Lung (tissue), 12 donors: ENCODE results near the gene KCNB1. TPM values are rescaled to one million over a fixed set of nuclear protein-coding genes. Genes with fewer than 3 reads are reported as not detected.

Source experiments
- ATAC-seq: fragments of 200-7000 bp; cut with Tn5 transposase; one replicate; pipeline ENCODE4 v1.9.1; 2020; ENCODE audit warnings: moderate number of reproducible peaks; ENCODE audit not compliant: insufficient read depth, low FRiP score
- DNase-seq, 3 donors: peaks; one replicate each; pipeline ENCODE4 v3.0.0-alpha.2; 2013 to 2017
- H3K27ac ChIP-seq, 2 donors: one replicate each; pipeline ENCODE4 v1.5.1; 2013; ENCODE audit warnings: mild to moderate bottlenecking in 2 of 2, moderate library complexity in 2 of 2, control low read depth in 1 of 2, inconsistent platforms in 1 of 2, low read depth in 1 of 2, low read length in 1 of 2
- H3K27me3 ChIP-seq, 3 donors: one replicate each; pipeline ENCODE4 v1.5.1; 2013; ENCODE audit warnings: low read length in 2 of 3; ENCODE audit not compliant: control insufficient read depth in 3 of 3, insufficient read depth in 3 of 3
- H3K36me3 ChIP-seq, 4 donors: one replicate each; pipeline ENCODE4 v1.5.1; 2013; ENCODE audit warnings: low read length in 4 of 4, mild to moderate bottlenecking in 1 of 4, moderate library complexity in 1 of 4; ENCODE audit not compliant: control insufficient read depth in 4 of 4, insufficient read depth in 4 of 4
- H3K4me1 ChIP-seq, 5 donors: one replicate each; pipeline ENCODE4 v1.5.1; 2013; ENCODE audit warnings: low read length in 5 of 5, mild to moderate bottlenecking in 2 of 5, moderate library complexity in 1 of 5; ENCODE audit not compliant: control insufficient read depth in 5 of 5, insufficient read depth in 5 of 5
- H3K4me3 ChIP-seq: one replicate; pipeline ENCODE4 v1.5.1; 2013; ENCODE audit warnings: mild to moderate bottlenecking, control low read depth, moderate library complexity
- H3K9ac ChIP-seq, 2 donors: one replicate each; pipeline ENCODE4 v1.5.1; 2013; ENCODE audit warnings: low read length in 2 of 2, control low read depth in 1 of 2; ENCODE audit not compliant: insufficient read depth in 1 of 2
- H3K9me3 ChIP-seq, 4 donors: one replicate each; pipeline ENCODE4 v1.5.1; 2013; ENCODE audit warnings: low read length in 3 of 4, mild to moderate bottlenecking in 1 of 4, moderate library complexity in 1 of 4; ENCODE audit not compliant: control insufficient read depth in 4 of 4, insufficient read depth in 3 of 4
- WGBS, 2 donors: extraction: QIAGEN DNeasy Blood & Tissue Kit; methylation state at CpG; one replicate each; pipeline ENCODE4 v1.1.7; 2013; 5-methylcytosine and 5-hydroxymethylcytosine counted together
- polyA plus RNA-seq, 2 donors: library from polyadenylated mRNA; stranded (reverse); fragments of 200-250 nt; gene quantifications; one replicate each; pipeline ENCODE4 v1.2.1, GENCODE V29; 2013
- total RNA-seq, 2 donors: library from RNA; depleted of rRNA in 1 of 2; stranded (reverse); fragments of >200 nt in 1 of 2; gene quantifications; one replicate each; pipeline ENCODE4 v1.2.1, GENCODE V29; 2014 to 2021
- TF ChIP-seq, protein P1 (sequence below): IDR thresholded peaks from 2 replicates; pipeline ENCODE4 v1.5.1; 2012; ENCODE audit warnings: mild to moderate bottlenecking; ENCODE audit errors: control extremely low read depth, extremely low read depth
- donor health status: control.
- donor health status: control.
- donor health status: Bipolar disorder and iron deficiency.
- donor health status: healthy.
- donor health status: DM: yes; HTN: yes; CAD: no.

KCNB1 gene
- total and polyA plus RNA-seq, 4 donors: 0.11 to 1.0 (median 0.57) TPM

DNA sequence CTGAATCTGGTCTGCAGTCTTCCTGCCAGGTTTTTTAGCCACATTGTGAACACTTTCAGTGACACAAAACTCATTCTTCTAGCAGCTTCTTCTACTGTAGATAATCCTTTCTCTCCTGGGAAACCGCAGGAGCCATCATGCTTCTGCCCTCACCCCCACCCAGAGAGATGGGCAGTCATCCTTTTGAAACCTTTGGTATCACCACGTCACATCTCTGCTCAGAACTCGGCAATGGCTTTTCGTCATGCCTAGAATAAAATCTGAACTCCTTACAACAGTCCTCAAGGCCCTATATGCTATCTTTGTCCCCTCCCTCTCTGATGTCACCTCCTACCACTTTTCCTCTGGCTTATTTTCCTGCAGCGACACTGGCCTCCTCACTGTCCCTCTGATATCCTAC lies 158.2 kb downstream of the KCNB1 start:
- H3K27ac ChIP-seq: no peak overlapping the region
- peaks cover 0 to 28% (median 14%) of the 10 kb centered on the region in 3 donors for H3K27me3 ChIP-seq
- TF ChIP-seq, protein P1, sequence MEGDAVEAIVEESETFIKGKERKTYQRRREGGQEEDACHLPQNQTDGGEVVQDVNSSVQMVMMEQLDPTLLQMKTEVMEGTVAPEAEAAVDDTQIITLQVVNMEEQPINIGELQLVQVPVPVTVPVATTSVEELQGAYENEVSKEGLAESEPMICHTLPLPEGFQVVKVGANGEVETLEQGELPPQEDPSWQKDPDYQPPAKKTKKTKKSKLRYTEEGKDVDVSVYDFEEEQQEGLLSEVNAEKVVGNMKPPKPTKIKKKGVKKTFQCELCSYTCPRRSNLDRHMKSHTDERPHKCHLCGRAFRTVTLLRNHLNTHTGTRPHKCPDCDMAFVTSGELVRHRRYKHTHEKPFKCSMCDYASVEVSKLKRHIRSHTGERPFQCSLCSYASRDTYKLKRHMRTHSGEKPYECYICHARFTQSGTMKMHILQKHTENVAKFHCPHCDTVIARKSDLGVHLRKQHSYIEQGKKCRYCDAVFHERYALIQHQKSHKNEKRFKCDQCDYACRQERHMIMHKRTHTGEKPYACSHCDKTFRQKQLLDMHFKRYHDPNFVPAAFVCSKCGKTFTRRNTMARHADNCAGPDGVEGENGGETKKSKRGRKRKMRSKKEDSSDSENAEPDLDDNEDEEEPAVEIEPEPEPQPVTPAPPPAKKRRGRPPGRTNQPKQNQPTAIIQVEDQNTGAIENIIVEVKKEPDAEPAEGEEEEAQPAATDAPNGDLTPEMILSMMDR: no peak
- peaks cover 0 to 3% (median 0%) of the 10 kb centered on the region in 5 donors for H3K4me1 ChIP-seq
- no peak overlapping the region for H3K9ac ChIP-seq
- H3K4me3 ChIP-seq: no peak overlapping the region
- 87 to 90% methylated on average over 5 of the region's 5 CpGs for WGBS, 2 donors
- H3K9me3 ChIP-seq: no peaks in the 10 kb centered on the region
- ATAC-seq: no peak
- no peak for DNase-seq
- no peaks in the 10 kb centered on the region for H3K36me3 ChIP-seq

DNA sequence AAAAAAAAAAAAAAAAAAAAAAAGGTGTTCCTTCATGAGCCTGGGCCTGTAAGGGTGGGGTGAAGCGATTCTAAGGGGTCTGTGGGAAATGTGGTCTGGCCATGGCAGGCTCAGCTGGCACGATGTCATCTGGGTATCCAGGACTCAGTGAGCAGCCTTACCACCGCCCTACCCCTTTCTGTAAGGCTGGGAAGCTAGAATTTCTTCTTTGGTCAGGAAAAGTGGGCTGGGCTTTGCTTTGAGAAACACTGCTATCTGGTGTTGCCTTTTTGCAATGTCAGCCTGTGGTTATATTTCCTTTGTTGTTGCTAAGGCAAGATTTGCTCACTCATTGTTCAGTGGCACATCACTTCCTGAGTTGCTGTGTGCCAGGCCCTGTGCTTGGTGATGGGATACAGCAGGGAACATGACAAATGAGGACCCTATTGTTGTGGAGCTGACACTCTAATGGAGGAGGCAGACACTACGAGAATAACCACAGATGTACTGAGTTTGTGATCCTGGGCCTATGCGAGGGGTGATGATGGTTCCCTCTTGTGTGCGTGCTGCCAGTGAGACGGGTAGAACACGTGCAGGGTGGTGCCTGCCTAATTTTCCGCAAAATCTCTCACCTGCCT lies 158.7 kb downstream of the KCNB1 start:
- H3K27me3 ChIP-seq: peaks cover 0 to 33% (median 19%) of the 10 kb centered on the region in 3 donors
- H3K4me1 ChIP-seq: peaks cover 0 to 5% (median 3%) of the 10 kb centered on the region in 5 donors
- DNase-seq (peak; percentile 40 to 77 (median 65)), ATAC-seq (peak; percentile 44)
- 25 to 41% methylated on average over 9 of the region's 9 CpGs for WGBS, 2 donors
- no peak overlapping the region for H3K4me3 ChIP-seq
- H3K27ac ChIP-seq: no peak overlapping the region
- H3K9ac ChIP-seq: no peak overlapping the region
- no peaks in the 10 kb centered on the region for H3K9me3 ChIP-seq
- H3K36me3 ChIP-seq: no peaks in the 10 kb centered on the region
- TF ChIP-seq, protein P1: peak; percentile 31

DNA sequence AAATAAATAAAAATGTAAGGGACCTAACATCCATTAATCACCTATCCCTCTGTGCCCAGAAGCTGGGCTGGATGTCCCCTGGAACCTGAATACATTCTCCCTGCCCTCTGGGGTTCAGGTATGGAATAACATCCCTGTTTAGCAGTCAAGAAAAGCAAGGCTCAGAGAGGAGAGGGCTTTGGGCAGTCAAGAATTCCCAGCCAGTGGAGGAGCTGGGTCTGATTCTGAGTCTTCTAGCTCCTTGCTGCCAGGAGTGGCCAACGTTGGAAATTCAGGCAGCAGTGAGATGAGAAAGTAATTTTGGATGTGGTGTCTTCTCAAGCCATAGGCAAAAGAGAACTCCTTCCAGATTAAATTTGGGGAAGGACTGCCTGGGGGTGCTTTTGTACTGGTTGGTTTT lies 162.0 kb downstream of the KCNB1 start:
- peaks cover 0 to 3% (median 0%) of the 10 kb centered on the region in 4 donors for H3K9me3 ChIP-seq
- TF ChIP-seq, protein P1: no peak
- WGBS, 2 donors: 0 to 2% methylated on average over 1 of the region's 1 CpG
- ATAC-seq: no peak
- no peak overlapping the region for H3K9ac ChIP-seq
- no peak overlapping the region for H3K4me3 ChIP-seq
- peaks cover 0 to 63% (median 47%) of the 10 kb centered on the region in 3 donors for H3K27me3 ChIP-seq
- H3K36me3 ChIP-seq: no peaks in the 10 kb centered on the region
- peak in 2 of 3 donors; percentile 43 to 57 for DNase-seq
- peaks cover 0 to 10% (median under 1%) of the 10 kb centered on the region in 5 donors for H3K4me1 ChIP-seq
- no peak overlapping the region for H3K27ac ChIP-seq
